ENCODE data around the gene EPGN.

The EPGN gene

GRCh38 chr4:74308215-74308614 is at the start of gene EPGN:
TSS of gene EPGN (plus strand) at chr4:74308470. CDS start at chr4:74308534, 64 bp downstream.
- no peak for DNase-seq (ENCODE audit: low spot score)

DNA sequence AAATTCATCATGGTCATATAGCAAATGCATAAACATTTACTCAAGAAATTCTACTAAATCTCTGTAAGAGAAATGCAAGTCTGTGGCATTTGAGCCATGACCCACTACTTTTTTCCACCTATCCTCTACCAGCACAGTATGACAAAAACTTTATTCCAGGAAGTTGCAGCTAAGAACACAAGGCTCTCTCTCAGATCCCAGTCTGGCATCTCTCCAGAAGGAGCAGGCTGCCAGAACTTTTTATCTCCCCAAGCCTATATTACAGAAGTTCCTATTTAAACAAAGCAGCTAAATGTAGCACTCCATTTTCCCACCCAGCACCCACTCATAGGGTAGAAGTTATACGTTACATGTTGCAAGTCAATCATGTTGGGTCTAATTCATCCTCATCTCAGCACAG is 49.3 kb upstream of the EPGN start:
- DNase-seq (ENCODE audit: low spot score) = peak; percentile 12

GRCh38 chr4:74260036-74260435 is 48.2 kb upstream of the EPGN start:
- no peak for DNase-seq (ENCODE audit: low spot score)

- DNase-seq (ENCODE audit: low spot score) = no peak
Observed at GRCh38 chr4:74262522-74262921, 45.7 kb upstream of the EPGN start.

DNA sequence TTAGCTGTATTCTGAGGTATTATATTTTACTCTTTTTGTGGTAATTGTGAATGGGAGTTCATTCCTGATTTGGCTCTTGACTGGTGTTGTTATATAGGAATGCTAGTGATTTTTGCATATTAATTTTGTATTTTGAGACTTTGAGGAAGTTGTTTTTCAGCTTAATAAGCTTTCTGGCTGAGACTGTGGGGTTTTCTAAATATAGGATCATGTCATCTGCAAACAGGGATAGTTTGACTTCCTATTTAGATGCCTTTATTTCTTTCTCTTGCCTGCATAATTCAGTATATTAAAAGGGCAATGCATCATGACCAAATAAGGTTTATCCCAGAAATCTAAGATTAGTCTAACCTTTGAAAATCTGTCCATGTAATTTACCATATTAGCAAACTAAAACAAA is 44.7 kb upstream of the EPGN start:
- DNase-seq (ENCODE audit: low spot score) = no peak

DNA sequence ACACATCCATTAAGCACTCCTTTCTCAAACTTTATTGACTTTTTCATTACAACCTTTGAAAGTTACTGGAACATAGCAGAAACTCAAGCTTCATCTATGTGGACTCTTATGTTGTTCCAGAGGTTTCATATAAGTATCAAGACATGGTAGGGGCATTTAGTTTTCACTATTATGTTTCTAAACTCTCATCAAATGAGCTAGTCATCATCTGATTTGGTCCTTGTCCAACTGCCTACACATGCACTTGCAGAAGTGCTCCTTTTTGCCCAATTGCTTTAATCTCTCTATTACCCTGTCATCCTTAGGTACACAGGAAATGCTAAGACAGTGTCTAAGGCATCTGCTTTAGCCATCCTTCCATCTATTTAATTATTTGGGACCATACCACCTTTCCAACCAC is 42.2 kb upstream of the EPGN start:
- DNase-seq (ENCODE audit: low spot score) = no peak

DNA sequence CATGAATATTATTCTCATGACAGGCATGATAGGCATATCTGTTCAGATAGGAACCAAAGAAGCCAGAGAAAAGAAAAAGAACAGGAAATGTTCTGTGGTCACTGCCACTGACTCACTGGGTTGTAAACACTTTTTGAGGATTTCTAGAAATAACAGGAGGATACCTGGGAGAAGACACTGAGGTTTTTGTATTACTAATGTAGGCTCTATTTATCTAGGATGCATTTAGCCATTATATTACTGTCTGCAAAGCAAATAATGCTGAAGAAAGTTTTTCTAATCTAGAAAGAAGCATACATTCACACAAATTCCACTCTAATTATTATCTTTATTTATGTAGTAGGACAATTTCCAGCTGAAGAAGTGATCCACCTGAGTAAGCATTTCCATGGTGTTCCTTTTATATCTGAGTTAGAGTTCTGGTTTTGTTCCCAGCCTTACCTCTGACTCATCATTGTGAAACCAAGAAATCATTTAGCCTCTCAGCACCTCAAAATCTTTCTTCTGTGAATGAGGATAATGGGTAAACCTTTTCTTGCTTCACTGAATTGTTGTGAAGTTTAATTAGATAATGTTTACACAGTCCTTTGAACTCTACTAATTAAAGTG is 40.2 kb upstream of the EPGN start:
- peak; percentile 3 for DNase-seq (ENCODE audit: low spot score)

DNA sequence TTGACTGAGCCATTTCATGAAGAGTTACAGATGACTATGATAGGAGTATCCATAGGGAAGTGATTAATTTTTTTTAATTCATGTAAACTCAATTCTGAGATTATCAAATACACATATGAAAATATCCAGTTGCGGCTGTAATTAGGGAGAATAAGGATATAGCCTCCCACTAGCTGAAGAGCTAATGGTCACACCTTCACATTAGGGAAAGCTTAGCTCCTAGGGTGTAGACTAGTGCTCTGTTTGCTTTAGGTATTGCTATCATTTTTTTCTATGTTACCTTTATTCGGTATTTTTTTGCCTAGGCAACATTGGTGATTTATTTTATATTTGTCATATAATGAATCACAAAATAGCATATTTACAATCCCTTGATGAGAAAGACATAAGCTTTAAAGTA is 39.6 kb upstream of the EPGN start:
- no peak for DNase-seq (ENCODE audit: low spot score)

- no peak for DNase-seq (ENCODE audit: low spot score)
Observed at GRCh38 chr4:74278490-74278889, 29.8 kb upstream of the EPGN start.

- DNase-seq (ENCODE audit: low spot score) = no peak
Observed at GRCh38 chr4:74279716-74280115, 28.6 kb upstream of the EPGN start.

DNA sequence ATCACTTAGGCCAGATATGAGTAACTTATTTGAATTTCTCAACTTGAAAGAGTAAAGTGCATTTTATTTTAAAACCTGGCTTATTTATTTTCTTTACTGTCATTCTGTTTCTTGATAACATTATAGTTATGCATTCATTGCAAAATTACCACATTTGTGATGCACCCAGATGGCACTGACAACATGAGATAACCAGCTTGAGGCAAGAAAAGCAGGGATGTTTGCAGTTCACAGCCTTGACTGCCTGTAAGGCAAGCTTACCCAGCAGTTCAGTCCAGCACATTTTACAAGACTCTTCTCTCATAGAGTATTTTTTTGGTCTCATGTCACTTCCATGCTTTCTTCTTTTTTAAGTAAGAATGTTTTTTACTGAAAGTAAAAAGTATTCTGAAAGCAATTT is 25.3 kb upstream of the EPGN start:
- no peak for DNase-seq (ENCODE audit: low spot score)

DNA sequence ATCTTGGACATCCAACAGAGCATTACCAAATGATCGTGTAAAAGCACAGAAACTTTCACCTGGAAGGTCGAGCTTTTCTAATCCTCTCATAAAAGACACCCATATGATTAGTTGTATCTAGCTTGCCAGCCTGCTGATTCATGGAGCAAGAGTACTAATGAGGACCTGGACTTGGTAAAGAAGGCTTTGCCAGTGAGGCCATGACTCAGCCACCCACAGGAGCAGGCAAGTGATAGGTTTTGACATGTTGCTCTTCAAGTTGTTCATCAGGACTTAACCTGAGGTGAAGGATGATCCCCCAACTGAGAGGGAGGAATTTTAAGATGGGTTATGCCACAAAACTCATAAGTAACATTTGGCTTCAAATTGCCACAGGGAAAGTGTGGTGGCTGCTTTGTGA is 24.7 kb upstream of the EPGN start:
- no peak for DNase-seq (ENCODE audit: low spot score)

DNA sequence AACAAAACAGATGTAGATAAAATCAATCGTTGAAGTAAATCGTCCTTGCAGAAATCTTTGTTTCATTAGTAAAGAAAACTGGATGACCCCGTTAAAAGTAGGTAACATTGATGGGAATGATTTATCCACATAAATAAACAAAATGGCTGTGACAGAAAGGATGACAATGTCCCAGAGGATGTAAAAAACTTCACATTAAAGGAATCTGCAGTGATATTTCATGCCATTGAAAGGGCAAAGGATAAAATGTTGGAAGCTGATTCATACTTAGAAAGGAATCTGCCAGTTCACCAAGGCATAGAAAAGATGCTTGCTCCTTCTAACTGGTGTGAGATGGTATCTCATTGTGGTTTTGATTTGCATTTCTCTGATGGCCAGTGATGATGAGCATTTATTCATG is 24.2 kb upstream of the EPGN start:
- no peak for DNase-seq (ENCODE audit: low spot score)

GRCh38 chr4:74287164-74287563 is 21.1 kb upstream of the EPGN start:
- no peak for DNase-seq (ENCODE audit: low spot score)

DNA sequence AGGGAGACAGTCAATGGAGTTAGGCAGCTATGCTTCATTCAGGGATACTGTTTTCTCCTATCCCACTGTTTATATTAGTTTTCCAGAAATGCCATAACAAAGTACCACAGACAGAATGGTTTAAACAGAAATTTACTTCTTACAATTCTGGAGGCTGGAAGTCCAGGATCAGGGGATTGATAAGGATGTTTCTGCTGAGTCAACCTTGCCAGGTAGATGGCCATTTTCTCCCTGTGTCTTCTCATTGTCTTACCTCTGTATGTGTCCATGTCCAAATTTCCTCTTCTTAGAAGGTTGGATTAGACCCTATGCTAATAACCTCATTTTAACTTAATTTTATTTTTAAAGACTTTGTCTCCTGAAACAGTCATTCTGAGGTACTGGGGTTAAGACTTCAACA is 20.5 kb upstream of the EPGN start:
- DNase-seq (ENCODE audit: low spot score) = no peak

DNA sequence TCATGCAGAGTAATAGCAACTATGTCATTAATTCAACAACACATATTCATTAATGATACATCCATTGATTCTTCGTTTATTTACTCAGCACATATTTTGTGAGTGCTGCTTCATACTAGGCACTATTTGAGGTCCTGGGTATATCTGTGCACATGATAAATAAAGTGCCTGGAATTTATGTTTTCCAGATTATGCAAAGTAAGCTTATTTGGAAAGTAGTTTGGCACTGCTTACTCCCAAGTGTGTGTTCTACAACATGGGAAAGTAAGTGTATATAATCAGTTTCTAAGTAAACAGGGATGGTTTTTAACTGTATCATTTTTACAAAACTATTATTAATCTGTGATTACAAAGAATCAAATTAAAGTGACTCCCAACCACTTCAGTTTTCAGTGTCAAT is 16.8 kb upstream of the EPGN start:
- DNase-seq (ENCODE audit: low spot score) = no peak

DNA sequence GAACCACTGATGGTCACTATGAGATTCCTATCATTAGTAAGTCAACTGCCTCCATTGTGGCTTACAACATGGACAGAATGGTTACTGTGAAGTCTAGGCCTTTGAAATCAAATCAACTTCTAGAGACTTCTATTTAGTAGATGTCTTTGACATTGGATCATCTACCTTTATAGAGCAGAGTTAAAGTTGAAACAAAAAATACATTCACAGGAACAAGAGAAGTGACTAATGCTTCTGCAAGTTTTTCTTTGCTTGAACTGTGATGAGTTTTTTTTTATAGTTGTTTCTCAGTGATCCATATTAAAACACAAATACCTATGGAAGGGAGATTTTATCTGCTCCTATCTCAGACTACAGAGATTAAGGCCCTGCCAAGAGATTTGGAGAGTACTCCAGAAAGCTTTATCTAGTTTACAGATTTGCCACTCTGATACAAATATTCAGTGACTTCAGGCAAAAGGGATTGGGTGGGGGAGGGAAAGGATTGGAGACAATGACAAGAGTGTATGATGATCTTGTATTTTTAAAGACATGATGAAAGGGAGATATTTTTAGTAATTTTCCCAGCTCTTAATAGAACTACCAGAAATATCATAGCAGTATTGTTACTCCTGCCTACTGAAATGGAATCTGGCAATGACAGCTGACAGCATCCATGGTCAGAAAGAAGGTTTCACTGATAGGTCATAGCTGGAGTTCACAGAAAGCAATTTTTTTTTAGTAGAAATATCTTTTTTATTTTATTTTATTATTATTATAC is 16.0 kb upstream of the EPGN start:
- DNase-seq (ENCODE audit: low spot score) = no peak

GRCh38 chr4:74293558-74293957 is 14.7 kb upstream of the EPGN start:
- DNase-seq (ENCODE audit: low spot score) = no peak

GRCh38 chr4:74294681-74295080 is 13.6 kb upstream of the EPGN start:
- no peak for DNase-seq (ENCODE audit: low spot score)

DNA sequence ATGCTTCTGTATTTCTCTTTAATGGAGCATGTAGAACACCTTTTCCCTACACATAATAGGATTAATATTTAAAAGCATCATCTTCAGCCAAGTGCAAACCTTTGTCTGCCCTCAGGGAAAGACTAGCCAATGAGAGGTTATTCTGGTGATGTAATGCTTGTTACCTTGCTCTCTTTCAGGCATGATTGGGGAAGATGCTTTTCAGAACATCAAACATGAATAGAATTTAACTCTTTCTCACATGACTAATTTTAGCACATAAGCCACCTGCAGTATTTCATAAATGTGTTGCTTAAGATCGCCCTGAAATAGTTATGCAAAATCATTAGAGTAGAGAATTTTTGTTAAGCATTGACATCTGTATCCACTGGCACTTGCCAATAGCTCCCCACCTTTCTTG is 10.7 kb upstream of the EPGN start:
- DNase-seq (ENCODE audit: low spot score) = no peak

- no peak for DNase-seq (ENCODE audit: low spot score)
Observed at GRCh38 chr4:74304095-74304625, 4.1 kb upstream of the EPGN start.

DNA sequence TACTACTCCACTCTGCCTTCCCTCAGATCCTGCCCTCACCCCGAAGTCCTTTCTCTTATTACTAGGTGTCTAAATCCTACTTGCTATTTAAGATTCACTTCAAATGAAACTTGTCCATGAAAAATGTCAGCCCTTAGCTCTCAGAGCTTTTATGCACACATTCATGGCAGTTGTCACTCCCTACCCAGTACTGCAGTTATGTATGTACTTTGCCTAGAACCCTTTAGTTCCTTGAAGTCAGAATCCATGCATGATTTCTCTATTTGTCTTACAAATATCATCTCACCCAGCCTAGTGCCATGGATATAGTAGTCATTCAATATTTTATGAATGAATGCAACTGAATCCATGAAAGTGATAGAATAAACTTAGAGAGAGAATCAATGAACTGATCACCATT is 3.3 kb upstream of the EPGN start:
- no peak for DNase-seq (ENCODE audit: low spot score)

DNA sequence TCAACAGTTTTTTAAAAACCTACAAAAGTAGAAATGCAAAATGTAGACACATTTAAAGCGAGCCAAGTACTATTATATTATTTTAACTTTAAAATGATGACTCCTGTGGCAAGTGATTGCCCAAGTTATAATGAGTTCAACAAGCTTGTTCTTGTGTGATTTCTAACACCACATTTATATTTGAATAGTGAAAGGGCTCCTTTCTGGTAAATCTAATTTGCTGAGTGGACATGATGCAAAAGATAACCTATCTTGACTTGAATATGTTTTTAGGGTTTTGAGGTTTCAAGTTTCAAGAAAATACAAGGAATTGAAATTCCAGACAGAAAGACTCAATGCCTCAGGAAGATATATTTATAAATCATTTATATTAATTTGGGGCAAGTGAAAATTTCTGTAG is 1.1 kb upstream of the EPGN start:
- DNase-seq (ENCODE audit: low spot score) = no peak

DNA sequence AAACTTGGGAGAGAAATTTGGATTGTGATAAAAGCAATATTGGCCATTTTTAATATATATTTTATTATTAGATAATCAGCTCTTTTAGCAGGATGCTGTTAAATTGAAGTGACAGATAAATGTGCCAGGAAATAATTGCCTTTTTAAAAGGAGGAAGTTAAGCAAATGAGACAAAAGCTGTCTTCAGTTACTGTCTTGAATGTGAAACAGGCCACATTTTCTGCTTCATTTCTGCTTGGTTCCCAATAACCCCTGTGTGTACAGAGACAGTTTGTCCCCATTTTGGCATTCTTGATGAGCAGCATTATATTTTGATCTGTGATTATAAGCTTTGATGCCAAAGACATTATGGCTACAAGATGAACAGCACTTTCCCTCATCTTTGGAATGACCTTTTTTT is 953 bp downstream of the EPGN start:
- no peak for DNase-seq (ENCODE audit: low spot score)

Measured in pons (tissue), 1 donor.